Neuron (in vitro differentiated cells): ENCODE results near the gene DLGAP1.

Experiments
- H2AFZ ChIP-seq: one replicate; pipeline ENCODE4 v1.6.1; 2013; ENCODE audit warnings: low read depth, mild to moderate bottlenecking, inconsistent platforms, low read length, moderate library complexity
- H3K27me3 ChIP-seq: one replicate; pipeline ENCODE4 v1.6.1; 2013; ENCODE audit warnings: low read length; ENCODE audit not compliant: insufficient read depth
- H3K36me3 ChIP-seq: one replicate; pipeline ENCODE4 v1.6.1; 2013; ENCODE audit warnings: low read length; ENCODE audit not compliant: insufficient read depth
- H3K4me1 ChIP-seq: one replicate; pipeline ENCODE4 v1.6.1; 2013; ENCODE audit warnings: low read length; ENCODE audit not compliant: insufficient read depth
- H3K4me3 ChIP-seq: 2 replicates; pipeline ENCODE4 v1.5.1; 2013; ENCODE audit warnings: mild to moderate bottlenecking, low read length, moderate library complexity
- H3K9me3 ChIP-seq: one replicate; pipeline ENCODE4 v1.6.1; 2013; ENCODE audit warnings: low read length

Gene DLGAP1

GRCh38 chr18:3720159-3720558 lies 734.9 kb downstream of the DLGAP1 start:
- no peaks in the 10 kb centered on the region for H3K9me3 ChIP-seq
- no peak overlapping the region for H2AFZ ChIP-seq
- H3K27me3 ChIP-seq, result no peaks in the 10 kb centered on the region
- peaks cover 12% of the 10 kb centered on the region for H3K4me1 ChIP-seq
- no peaks in the 10 kb centered on the region for H3K36me3 ChIP-seq
- H3K4me3 ChIP-seq, result no peak overlapping the region

GRCh38 chr18:3717376-3718025 lies 737.6 kb downstream of the DLGAP1 start:
- Histone ChIP-seq H2AFZ (no peak overlapping the region), H3K36me3 (no peaks in the 10 kb centered on the region), H3K9me3 (no peaks in the 10 kb centered on the region), H3K27me3 (no peaks in the 10 kb centered on the region), H3K4me1 (peaks cover 8% of the 10 kb centered on the region), H3K4me3 (no peak overlapping the region)

GRCh38 chr18:3716116-3716660 lies 738.9 kb downstream of the DLGAP1 start:
- Histone ChIP-seq H3K9me3 (no peaks in the 10 kb centered on the region), H3K36me3 (no peaks in the 10 kb centered on the region), H2AFZ (no peak overlapping the region), H3K27me3 (no peaks in the 10 kb centered on the region), H3K4me1 (no peaks in the 10 kb centered on the region), H3K4me3 (no peak overlapping the region)

- no peaks in the 10 kb centered on the region for H3K27me3 ChIP-seq
These were observed 739.7 kb downstream of the DLGAP1 start for GRCh38 chr18:3715231-3716080.

GRCh38 chr18:3713708-3714107 lies 741.4 kb downstream of the DLGAP1 start:
- no peaks in the 10 kb centered on the region for H3K9me3 ChIP-seq
- H3K27me3 ChIP-seq, result no peaks in the 10 kb centered on the region
- no peak overlapping the region for H2AFZ ChIP-seq
- no peak overlapping the region for H3K4me3 ChIP-seq
- no peaks in the 10 kb centered on the region for H3K36me3 ChIP-seq
- H3K4me1 ChIP-seq, result no peaks in the 10 kb centered on the region

More at GRCh38 chr18:3715231-3716080, 739.7 kb downstream of the DLGAP1 start:
- H3K4me3 ChIP-seq, result no peak overlapping the region
- H3K9me3 ChIP-seq, result no peaks in the 10 kb centered on the region
- no peaks in the 10 kb centered on the region for H3K4me1 ChIP-seq
- H3K36me3 ChIP-seq, result no peaks in the 10 kb centered on the region
- H2AFZ ChIP-seq, result no peak overlapping the region

- Histone ChIP-seq H3K4me1 (no peaks in the 10 kb centered on the region), H2AFZ (no peak overlapping the region), H3K4me3 (no peak overlapping the region), H3K27me3 (no peaks in the 10 kb centered on the region), H3K36me3 (no peaks in the 10 kb centered on the region), H3K9me3 (no peaks in the 10 kb centered on the region)
These were observed 741.9 kb downstream of the DLGAP1 start for GRCh38 chr18:3713166-3713565.

- H3K27me3 ChIP-seq, result no peaks in the 10 kb centered on the region
- H2AFZ ChIP-seq, result no peak overlapping the region
- no peaks in the 10 kb centered on the region for H3K4me1 ChIP-seq
- H3K4me3 ChIP-seq, result no peak overlapping the region
- H3K36me3 ChIP-seq, result no peaks in the 10 kb centered on the region
- no peaks in the 10 kb centered on the region for H3K9me3 ChIP-seq
These were observed 742.6 kb downstream of the DLGAP1 start for GRCh38 chr18:3712491-3712890.

GRCh38 chr18:3710712-3711301 lies 744.3 kb downstream of the DLGAP1 start:
- no peak overlapping the region for H2AFZ ChIP-seq
- no peaks in the 10 kb centered on the region for H3K27me3 ChIP-seq
- H3K36me3 ChIP-seq, result no peaks in the 10 kb centered on the region
- no peaks in the 10 kb centered on the region for H3K4me1 ChIP-seq
- H3K4me3 ChIP-seq, result no peak overlapping the region
- H3K9me3 ChIP-seq, result no peaks in the 10 kb centered on the region

GRCh38 chr18:3709205-3709604 lies 745.9 kb downstream of the DLGAP1 start:
- Histone ChIP-seq H3K4me3 (no peak overlapping the region), H2AFZ (no peak overlapping the region), H3K27me3 (no peaks in the 10 kb centered on the region), H3K9me3 (no peaks in the 10 kb centered on the region), H3K36me3 (no peaks in the 10 kb centered on the region), H3K4me1 (peaks cover 8% of the 10 kb centered on the region)

- no peaks in the 10 kb centered on the region for H3K9me3 ChIP-seq
- H3K4me1 ChIP-seq, result peaks cover 13% of the 10 kb centered on the region
- no peak overlapping the region for H2AFZ ChIP-seq
- no peak overlapping the region for H3K4me3 ChIP-seq
- H3K27me3 ChIP-seq, result no peaks in the 10 kb centered on the region
- no peaks in the 10 kb centered on the region for H3K36me3 ChIP-seq
These were observed 748.6 kb downstream of the DLGAP1 start for GRCh38 chr18:3706279-3707097.

GRCh38 chr18:3704556-3705344 lies 750.4 kb downstream of the DLGAP1 start:
- peaks cover 13% of the 10 kb centered on the region for H3K4me1 ChIP-seq
- H3K9me3 ChIP-seq, result no peaks in the 10 kb centered on the region
- no peaks in the 10 kb centered on the region for H3K36me3 ChIP-seq
- no peak overlapping the region for H3K4me3 ChIP-seq
- no peak overlapping the region for H2AFZ ChIP-seq
- H3K27me3 ChIP-seq, result no peaks in the 10 kb centered on the region

- peaks cover 13% of the 10 kb centered on the region for H3K4me1 ChIP-seq
- no peaks in the 10 kb centered on the region for H3K36me3 ChIP-seq
- H3K27me3 ChIP-seq, result no peaks in the 10 kb centered on the region
- H3K9me3 ChIP-seq, result no peaks in the 10 kb centered on the region
- H2AFZ ChIP-seq, result no peak overlapping the region
- H3K4me3 ChIP-seq, result no peak overlapping the region
These were observed 751.4 kb downstream of the DLGAP1 start for GRCh38 chr18:3703732-3704176.
